Brain microvascular endothelial cell (primary cell): ENCODE measurements around the gene ZNF407.

Source experiments
- DNase-seq: peaks from one replicate; pipeline ENCODE4 v3.0.0-alpha.2; 2020
- H3K27ac ChIP-seq: fragments of 250-450 bp; sonication (Bioruptor Pico); 2 replicates; pipeline ENCODE4 v1.5.1; 2020; ENCODE audit warnings: mild to moderate bottlenecking, moderate library complexity
- H3K27me3 ChIP-seq: fragments of 250-450 bp; sonication (Bioruptor Pico); replicated peaks from 2 replicates; pipeline ENCODE4 v1.5.1; 2020; ENCODE audit warnings: mild to moderate bottlenecking
- H3K36me3 ChIP-seq: fragments of 250-450 bp; sonication (Bioruptor Pico); replicated peaks from 2 replicates; pipeline ENCODE4 v1.5.1; 2020; ENCODE audit warnings: mild to moderate bottlenecking
- H3K4me3 ChIP-seq: 2 replicates; pipeline ENCODE4 v1.5.1; 2011; ENCODE audit warnings: low read depth, mild to moderate bottlenecking, control low read depth, low read length, moderate library complexity
- CTCF ChIP-seq: IDR thresholded peaks from 2 replicates; pipeline ENCODE4 v1.5.1; 2011; ENCODE audit warnings: low read depth, mild to moderate bottlenecking, moderate library complexity, low read length, control low read depth, inconsistent platforms; ENCODE audit errors: missing control alignments
- in situ Hi-C: cut with HindIII; loops from 2 replicates; pipeline ENCODE4 v1.10.0; 2017; ENCODE audit warnings: low sequenced_read_pairs, low pct_ligation_motif_present

Gene ZNF407

GRCh38 chr18:75108579-75109318 lies 511.1 kb downstream of the ZNF407 start:
- in situ Hi-C loops, result no loop called here
- no peak for TF ChIP-seq CTCF
- DNase-seq, result no peak
- no peak overlapping the region for H3K27ac ChIP-seq
- H3K4me3 ChIP-seq, result no peak overlapping the region
- no peaks in the 10 kb centered on the region for H3K36me3 ChIP-seq
- H3K27me3 ChIP-seq, result no peaks in the 10 kb centered on the region

- H3K4me3 ChIP-seq, result no peak overlapping the region
- in situ Hi-C loops, result no loop called here
- TF ChIP-seq CTCF, result no peak
- no peaks in the 10 kb centered on the region for H3K27me3 ChIP-seq
- no peak for DNase-seq
- no peak overlapping the region for H3K27ac ChIP-seq
- no peaks in the 10 kb centered on the region for H3K36me3 ChIP-seq
These were observed 511.6 kb downstream of the ZNF407 start for GRCh38 chr18:75109319-75109691.

GRCh38 chr18:75109819-75110218 lies 512.1 kb downstream of the ZNF407 start:
- in situ Hi-C loops, result no loop called here
- Histone ChIP-seq H3K27ac (no peak overlapping the region), H3K4me3 (no peak overlapping the region), H3K36me3 (no peaks in the 10 kb centered on the region), H3K27me3 (no peaks in the 10 kb centered on the region)
- TF ChIP-seq CTCF, result no peak
- no peak for DNase-seq

GRCh38 chr18:75110311-75110710 lies 512.6 kb downstream of the ZNF407 start:
- Histone ChIP-seq H3K4me3 (no peak overlapping the region), H3K36me3 (no peaks in the 10 kb centered on the region), H3K27ac (no peak overlapping the region), H3K27me3 (no peaks in the 10 kb centered on the region)
- no peak for DNase-seq
- in situ Hi-C loops, result no loop called here
- no peak for TF ChIP-seq CTCF

GRCh38 chr18:75110846-75111415 lies 513.3 kb downstream of the ZNF407 start:
- in situ Hi-C loops, result no loop called here
- no peak for DNase-seq
- H3K4me3 ChIP-seq, result no peak overlapping the region
- H3K27ac ChIP-seq, result no peak overlapping the region
- no peaks in the 10 kb centered on the region for H3K27me3 ChIP-seq
- no peaks in the 10 kb centered on the region for H3K36me3 ChIP-seq
- no peak for TF ChIP-seq CTCF

GRCh38 chr18:75111760-75112159 lies 514.1 kb downstream of the ZNF407 start:
- Histone ChIP-seq H3K27me3 (no peaks in the 10 kb centered on the region), H3K27ac (no peak overlapping the region), H3K4me3 (no peak overlapping the region), H3K36me3 (no peaks in the 10 kb centered on the region)
- TF ChIP-seq CTCF, result no peak
- no peak for DNase-seq
- in situ Hi-C loops, result no loop called here
